Measurements from ENCODE around the gene IZUMO4. TPM values are rescaled to one million over a fixed set of nuclear protein-coding genes. Genes with fewer than 3 reads are reported as not detected.

Gene IZUMO4
- total and polyA plus RNA-seq, 4 donors: 5.0 to 9.8 (median 7.3) TPM

GRCh38 chr19:2132191-2132590 is 35.5 kb downstream of the IZUMO4 start:
- no peak for TF ChIP-seq CTCF (IDR thresholded peaks at IDR 0.05; ENCODE audit: control extremely low read depth, extremely low read depth)
- H3K27ac ChIP-seq (ENCODE audit: low read depth in 1 of 2, low read length in 1 of 2): no peak overlapping the region
- H3K9ac ChIP-seq (ENCODE audit: insufficient read depth in 1 of 2, low read length in 2 of 2): no peak overlapping the region
- no peaks in the 10 kb centered on the region for H3K9me3 ChIP-seq (ENCODE audit: control insufficient read depth in 4 of 4, insufficient read depth in 3 of 4, low read length in 3 of 4)
- DNase-seq (no peak), ATAC-seq (ENCODE audit: insufficient read depth, low FRiP score) (no peak)
- H3K4me1 ChIP-seq (ENCODE audit: control insufficient read depth in 5 of 5, insufficient read depth in 5 of 5, low read length in 5 of 5): no peaks in the 10 kb centered on the region
- H3K4me3 ChIP-seq: no peak overlapping the region
- no peaks in the 10 kb centered on the region for H3K27me3 ChIP-seq (ENCODE audit: control insufficient read depth in 3 of 3, insufficient read depth in 3 of 3, low read length in 2 of 3)
- H3K36me3 ChIP-seq (ENCODE audit: control insufficient read depth in 4 of 4, insufficient read depth in 4 of 4, low read length in 4 of 4): peaks cover 3 to 67% (median 12%) of the 10 kb centered on the region in 4 donors
- 96 to 97% methylated on average over 14 of the region's 14 CpGs for WGBS, 2 donors

- H3K36me3 ChIP-seq (ENCODE audit: control insufficient read depth in 4 of 4, insufficient read depth in 4 of 4, low read length in 4 of 4): peaks cover 3 to 66% (median 12%) of the 10 kb centered on the region in 4 donors
- H3K9ac ChIP-seq (ENCODE audit: insufficient read depth in 1 of 2, low read length in 2 of 2): no peak overlapping the region
- no peak overlapping the region for H3K4me3 ChIP-seq
- whole genome bisulfite sequencing, 2 donors: 94 to 97% methylated on average over 19 of the region's 19 CpGs
- no peak for ATAC-seq (ENCODE audit: insufficient read depth, low FRiP score)
- no peak overlapping the region for H3K27ac ChIP-seq (ENCODE audit: low read depth in 1 of 2, low read length in 1 of 2)
- no peak for DNase-seq
- no peak for TF ChIP-seq CTCF (IDR thresholded peaks at IDR 0.05; ENCODE audit: control extremely low read depth, extremely low read depth)
- no peaks in the 10 kb centered on the region for H3K9me3 ChIP-seq (ENCODE audit: control insufficient read depth in 4 of 4, insufficient read depth in 3 of 4, low read length in 3 of 4)
- no peaks in the 10 kb centered on the region for H3K27me3 ChIP-seq (ENCODE audit: control insufficient read depth in 3 of 3, insufficient read depth in 3 of 3, low read length in 2 of 3)
- no peaks in the 10 kb centered on the region for H3K4me1 ChIP-seq (ENCODE audit: control insufficient read depth in 5 of 5, insufficient read depth in 5 of 5, low read length in 5 of 5)
Observed at GRCh38 chr19:2132731-2133490, 36.2 kb downstream of the IZUMO4 start.

GRCh38 chr19:2135474-2136402 is 39.0 kb downstream of the IZUMO4 start:
- TF ChIP-seq CTCF (IDR thresholded peaks at IDR 0.05; ENCODE audit: control extremely low read depth, extremely low read depth): no peak
- peaks cover 5 to 62% (median 20%) of the 10 kb centered on the region in 4 donors for H3K36me3 ChIP-seq (ENCODE audit: control insufficient read depth in 4 of 4, insufficient read depth in 4 of 4, low read length in 4 of 4)
- 95% methylated on average over 50 of the region's 50 CpGs for WGBS, 2 donors
- no peak overlapping the region for H3K9ac ChIP-seq (ENCODE audit: insufficient read depth in 1 of 2, low read length in 2 of 2)
- DNase-seq: no peak
- no peaks in the 10 kb centered on the region for H3K4me1 ChIP-seq (ENCODE audit: control insufficient read depth in 5 of 5, insufficient read depth in 5 of 5, low read length in 5 of 5)
- ATAC-seq (ENCODE audit: insufficient read depth, low FRiP score): no peak
- no peak overlapping the region for H3K27ac ChIP-seq (ENCODE audit: low read depth in 1 of 2, low read length in 1 of 2)
- H3K27me3 ChIP-seq (ENCODE audit: control insufficient read depth in 3 of 3, insufficient read depth in 3 of 3, low read length in 2 of 3): no peaks in the 10 kb centered on the region
- H3K4me3 ChIP-seq: no peak overlapping the region
- H3K9me3 ChIP-seq (ENCODE audit: control insufficient read depth in 4 of 4, insufficient read depth in 3 of 4, low read length in 3 of 4): no peaks in the 10 kb centered on the region
